Myocyte (in vitro differentiated cells): ENCODE data around the gene TSPEAR. TPM values are rescaled to one million over a fixed set of nuclear protein-coding genes. Genes with fewer than 3 reads are reported as not detected.

ENCODE experiments used
- DNase-seq: peaks from one replicate; pipeline ENCODE4 v3.0.0-alpha.2; 2012; ENCODE audit warnings: low read depth
- polyA plus RNA-seq: library from polyadenylated mRNA; unstranded; fragments of >200 nt; gene quantifications from one replicate; pipeline ENCODE4 v1.2.1, GENCODE V29; 2012; ENCODE audit warnings: missing spikeins
- total RNA-seq: library from RNA; depleted of rRNA; stranded (reverse); fragments of >200 nt; gene quantifications from 2 replicates; pipeline ENCODE4 v1.2.3, GENCODE V29; 2014

Gene TSPEAR
- not detected in 2 replicates for total RNA-seq
- polyA plus RNA-seq = not detected

- DNase-seq = no peak
Measured at GRCh38 chr21:44711327-44712202, at the start of gene TSPEAR. TSS of gene TSPEAR (minus strand) at chr21:44711572. CDS start at chr21:44711514, 58 bp downstream.

DNA sequence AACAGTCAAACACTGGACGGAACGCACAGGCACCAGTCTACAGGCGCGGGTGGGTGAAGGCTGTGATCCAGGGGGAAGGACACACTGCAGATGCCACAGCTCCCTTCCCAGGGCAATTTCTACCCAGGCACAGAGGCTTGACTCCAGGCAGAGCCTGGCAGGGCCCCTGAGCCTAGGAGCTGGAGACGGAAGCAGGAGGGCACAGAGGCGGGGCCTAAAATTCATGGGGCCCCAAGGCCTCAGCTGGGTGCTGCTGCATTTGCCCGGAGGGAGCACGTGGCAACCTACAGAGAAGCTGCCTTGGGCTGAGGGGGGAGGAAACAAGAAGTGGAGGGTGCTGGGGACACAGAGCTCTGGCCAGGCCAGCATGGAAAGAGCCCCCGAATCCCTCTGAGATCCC is 49.0 kb upstream of the TSPEAR start:
- DNase-seq = no peak

DNA sequence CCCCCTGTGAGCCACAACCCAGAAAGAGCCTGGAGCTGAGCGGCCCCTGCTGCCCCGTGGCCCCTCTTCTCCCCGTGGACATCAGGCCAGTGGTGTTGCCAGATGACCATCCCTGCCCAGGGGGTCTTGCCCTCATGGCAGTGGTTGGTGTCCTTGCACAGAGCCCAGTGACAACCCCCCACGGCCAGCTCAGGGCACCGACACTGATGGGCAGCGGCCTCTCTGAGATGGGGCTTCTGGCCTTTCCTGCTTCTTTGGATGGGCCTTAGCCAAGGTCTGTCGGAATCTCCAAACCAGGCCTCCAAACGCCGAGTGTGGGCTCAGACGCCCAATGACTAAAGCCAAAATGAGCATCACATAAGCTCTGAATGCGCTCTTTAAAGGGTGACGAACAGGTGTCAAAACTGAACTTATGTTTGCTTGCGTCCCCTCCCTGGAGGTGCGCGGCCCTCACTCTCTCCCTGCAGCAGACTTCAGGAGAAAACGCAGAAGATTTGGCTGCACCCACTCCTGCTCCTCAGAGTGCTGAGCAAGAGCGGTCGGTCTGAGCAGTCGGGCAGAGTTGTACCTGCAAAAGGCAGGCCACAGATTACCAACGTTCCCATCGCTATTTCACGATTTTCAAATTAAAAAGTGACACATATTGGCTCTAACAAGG is 48.4 kb upstream of the TSPEAR start:
- no peak for DNase-seq

GRCh38 chr21:44758781-44759627 is 47.6 kb upstream of the TSPEAR start:
- DNase-seq = no peak

GRCh38 chr21:44758141-44758561 is 46.8 kb upstream of the TSPEAR start:
- no peak for DNase-seq

- DNase-seq = no peak
Measured at GRCh38 chr21:44757731-44758130, 46.4 kb upstream of the TSPEAR start.

- DNase-seq = no peak
Measured at GRCh38 chr21:44756423-44757185, 45.2 kb upstream of the TSPEAR start.

DNA sequence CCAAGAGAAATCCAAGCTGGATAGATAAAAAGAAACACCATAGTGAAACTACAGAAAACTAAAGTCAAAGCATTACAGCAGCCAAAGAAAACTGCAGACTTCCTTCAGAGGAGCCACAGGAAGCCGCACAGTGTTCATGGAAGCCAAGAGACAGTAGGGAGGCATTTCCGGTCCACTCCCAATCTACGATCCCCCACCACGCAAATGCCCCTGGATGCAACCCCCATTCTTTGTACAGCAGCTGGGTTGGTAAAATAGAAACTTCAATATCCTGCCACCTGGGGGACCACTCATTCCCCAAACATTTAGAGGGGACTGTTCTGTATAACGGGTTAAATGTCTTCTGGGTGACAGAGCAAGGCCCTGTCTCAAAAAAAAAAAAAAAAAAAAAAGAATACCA is 43.9 kb upstream of the TSPEAR start:
- no peak for DNase-seq

DNA sequence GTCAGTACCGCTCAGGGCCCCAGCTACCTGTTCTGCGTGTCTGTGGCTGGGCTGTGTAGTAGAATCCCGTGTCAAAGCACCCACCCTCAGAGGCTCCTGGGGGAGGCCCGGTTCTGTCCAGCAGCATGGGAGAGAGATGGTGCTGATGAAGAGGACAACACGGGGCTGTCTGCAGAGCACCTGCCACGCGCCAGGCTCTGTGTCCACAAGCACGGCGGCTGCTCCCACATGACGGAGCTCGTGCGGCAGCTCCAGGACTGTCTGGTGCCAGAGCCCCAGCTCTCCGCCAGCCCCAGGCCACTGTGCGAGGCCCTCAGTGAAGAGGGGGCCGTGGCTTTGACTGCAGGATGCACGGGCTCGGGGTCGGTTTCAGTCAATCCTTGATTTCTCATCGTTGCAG is 42.0 kb upstream of the TSPEAR start:
- DNase-seq = no peak

DNA sequence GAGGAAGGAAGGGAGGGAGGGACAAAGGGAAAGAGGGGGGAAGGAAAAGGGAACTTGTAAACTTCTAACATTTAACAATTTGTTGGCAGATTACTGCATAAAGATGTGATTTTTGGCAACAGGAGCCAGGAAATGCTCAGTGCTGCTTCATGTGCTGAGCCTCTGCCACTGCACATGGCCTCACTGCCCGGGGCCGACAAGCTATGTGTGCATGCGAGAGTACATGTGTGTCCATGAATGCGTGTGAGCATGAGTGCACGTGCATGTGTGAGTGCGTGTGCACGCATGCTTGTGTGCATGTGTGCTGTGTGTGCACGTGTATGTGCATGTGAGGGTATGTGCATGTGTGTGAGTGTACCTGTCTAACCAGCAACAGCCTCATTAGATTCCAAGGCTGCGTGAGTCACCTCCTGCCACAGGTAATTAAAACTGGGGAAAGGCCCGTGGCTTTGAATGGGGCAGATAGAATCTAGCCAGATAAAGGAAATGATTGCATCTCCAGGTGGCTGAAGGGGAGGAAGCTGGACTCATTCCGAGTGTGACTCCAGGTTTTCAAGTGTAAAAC is 41.4 kb upstream of the TSPEAR start:
- no peak for DNase-seq

- no peak for DNase-seq
Measured at GRCh38 chr21:44751799-44752636, 40.6 kb upstream of the TSPEAR start.

DNA sequence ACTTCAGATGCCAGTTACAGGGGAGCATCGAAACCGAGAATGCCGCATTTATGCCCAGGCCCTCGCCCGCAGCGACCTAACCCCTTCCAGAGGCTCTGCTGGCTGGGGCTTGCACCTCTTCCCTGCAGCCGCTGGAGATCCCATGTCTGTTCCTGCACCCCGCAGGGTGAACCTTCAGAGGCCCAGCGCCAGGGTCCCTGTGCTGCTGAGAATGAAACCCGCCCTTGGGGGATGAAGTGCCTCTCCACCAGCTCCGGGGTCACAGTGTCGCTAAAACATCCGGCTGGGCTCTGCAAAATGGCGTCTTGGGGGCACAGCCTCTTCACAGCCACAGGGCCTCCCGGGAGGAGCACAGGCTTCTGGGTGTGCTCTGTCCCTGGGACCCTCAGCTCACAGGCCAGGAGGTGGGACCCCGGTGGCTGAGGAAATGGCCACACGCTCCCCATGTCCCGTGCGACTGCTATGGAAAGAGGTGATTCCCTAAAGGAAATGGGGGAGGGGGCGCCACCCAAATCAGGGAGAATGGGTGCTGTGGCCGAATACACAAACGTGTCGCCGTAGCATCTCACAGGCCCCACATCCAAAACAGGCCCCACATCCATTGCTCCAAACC is 39.9 kb upstream of the TSPEAR start:
- DNase-seq = no peak

DNA sequence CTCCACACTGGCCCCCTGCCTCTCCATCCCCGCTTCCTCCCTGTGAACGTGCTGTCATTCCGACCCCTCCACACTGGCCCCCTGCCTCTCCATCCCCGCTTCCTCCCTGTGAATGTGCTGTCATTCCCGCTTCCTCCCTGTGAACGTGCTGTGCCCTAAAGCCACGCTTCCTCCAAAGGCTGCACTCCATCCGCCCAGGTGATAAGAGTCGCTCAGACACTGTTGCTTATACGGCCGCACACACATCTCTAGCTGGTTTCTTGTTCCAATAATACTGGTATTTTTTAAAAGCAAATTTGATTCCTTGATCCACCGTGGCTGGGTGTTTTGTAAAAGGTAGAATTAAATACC is 39.3 kb upstream of the TSPEAR start:
- DNase-seq = no peak

- no peak for DNase-seq
Measured at GRCh38 chr21:44749759-44750674, 38.6 kb upstream of the TSPEAR start.

DNA sequence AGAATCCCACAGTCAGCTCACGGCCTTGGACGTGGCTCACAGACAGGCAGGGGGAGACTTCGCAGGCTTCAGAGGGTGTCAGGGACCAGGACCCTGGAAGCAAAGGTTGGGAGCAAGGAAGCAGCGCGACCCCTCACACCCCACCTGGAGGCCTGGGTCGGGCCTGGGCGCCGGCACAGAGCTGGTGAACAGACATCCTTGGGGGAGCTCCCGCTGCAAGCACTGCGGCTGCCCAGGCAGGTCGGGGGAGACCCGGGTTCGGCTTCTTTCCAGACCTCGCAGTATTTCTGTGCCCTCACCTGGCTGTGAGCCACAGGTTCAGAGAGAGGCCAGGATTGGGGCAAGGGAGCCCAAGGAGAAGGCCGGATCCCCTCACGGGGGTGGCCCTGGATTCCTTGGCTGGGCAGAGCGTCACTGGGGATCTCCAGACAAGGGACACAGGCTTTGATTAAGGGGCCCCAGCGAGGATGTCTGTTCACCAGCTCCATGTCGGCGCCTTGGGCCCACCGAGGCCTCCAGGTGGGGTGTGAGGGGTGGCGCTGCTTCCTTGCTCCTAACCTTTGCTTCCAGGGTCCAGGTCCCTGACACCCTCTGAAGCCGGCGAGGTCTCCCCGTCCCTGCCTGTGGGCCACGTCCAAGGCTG is 37.9 kb upstream of the TSPEAR start:
- no peak for DNase-seq

- DNase-seq = no peak
Measured at GRCh38 chr21:44748621-44749020, 37.2 kb upstream of the TSPEAR start.

GRCh38 chr21:44742418-44743153 is 31.2 kb upstream of the TSPEAR start:
- DNase-seq = no peak
